Suprapubic skin (tissue), 4 donors: Measurements from ENCODE around the gene XCL1.

Experiments used
- EP300 ChIP-seq: sonication (generic); formaldehyde crosslinking; IDR thresholded peaks from one replicate; pipeline ENCODE4 v1.6.1; 2017; ENCODE audit warnings: antibody characterized with exemption
- POLR2A ChIP-seq, 2 donors: fragments of 450-650 bp; IDR thresholded peaks; one replicate each; pipeline ENCODE4 v1.6.1; 2017; ENCODE audit warnings: antibody characterized with exemption in 2 of 2, mild to moderate bottlenecking in 2 of 2, moderate library complexity in 2 of 2
- POLR2AphosphoS5 ChIP-seq, 3 donors: sonication (generic); formaldehyde crosslinking; IDR thresholded peaks; one replicate each; pipeline ENCODE4 v1.6.1; 2017; ENCODE audit warnings: antibody characterized with exemption in 3 of 3
- TF ChIP-seq, protein P1 (sequence below), 2 donors: fragments of 200-600 bp in 1 of 2; fragments of 450-650 bp in 1 of 2; sonication (generic) in 1 of 2; IDR thresholded peaks; one replicate each; pipeline ENCODE4 v1.5.1; 2016 to 2019; ENCODE audit warnings: antibody characterized with exemption in 2 of 2, mild to moderate bottlenecking in 1 of 2, moderate library complexity in 1 of 2

DNA sequence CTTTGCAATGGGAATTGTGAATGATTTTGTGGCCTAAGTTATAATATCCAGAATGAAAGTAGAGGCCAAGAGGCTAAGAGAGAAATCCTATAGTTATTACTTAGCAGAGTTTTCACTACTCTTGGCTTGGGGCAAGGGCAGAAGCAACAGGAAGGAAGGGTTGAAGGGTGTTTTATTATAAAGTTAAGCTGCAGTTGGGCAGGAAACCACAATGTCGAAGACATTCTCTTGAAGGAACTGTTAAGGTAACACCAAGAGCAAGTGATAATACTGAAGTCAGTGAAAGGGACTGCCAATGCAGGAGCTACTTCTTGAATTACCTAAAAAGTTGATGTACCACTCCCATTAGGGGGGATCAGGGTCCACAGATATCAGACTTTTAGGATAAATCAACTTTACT, 40.9 kb upstream of the XCL1 start:
- TF ChIP-seq, protein P1, sequence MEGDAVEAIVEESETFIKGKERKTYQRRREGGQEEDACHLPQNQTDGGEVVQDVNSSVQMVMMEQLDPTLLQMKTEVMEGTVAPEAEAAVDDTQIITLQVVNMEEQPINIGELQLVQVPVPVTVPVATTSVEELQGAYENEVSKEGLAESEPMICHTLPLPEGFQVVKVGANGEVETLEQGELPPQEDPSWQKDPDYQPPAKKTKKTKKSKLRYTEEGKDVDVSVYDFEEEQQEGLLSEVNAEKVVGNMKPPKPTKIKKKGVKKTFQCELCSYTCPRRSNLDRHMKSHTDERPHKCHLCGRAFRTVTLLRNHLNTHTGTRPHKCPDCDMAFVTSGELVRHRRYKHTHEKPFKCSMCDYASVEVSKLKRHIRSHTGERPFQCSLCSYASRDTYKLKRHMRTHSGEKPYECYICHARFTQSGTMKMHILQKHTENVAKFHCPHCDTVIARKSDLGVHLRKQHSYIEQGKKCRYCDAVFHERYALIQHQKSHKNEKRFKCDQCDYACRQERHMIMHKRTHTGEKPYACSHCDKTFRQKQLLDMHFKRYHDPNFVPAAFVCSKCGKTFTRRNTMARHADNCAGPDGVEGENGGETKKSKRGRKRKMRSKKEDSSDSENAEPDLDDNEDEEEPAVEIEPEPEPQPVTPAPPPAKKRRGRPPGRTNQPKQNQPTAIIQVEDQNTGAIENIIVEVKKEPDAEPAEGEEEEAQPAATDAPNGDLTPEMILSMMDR (IDR thresholded peaks at IDR 0.05): no peak
- TF ChIP-seq POLR2A (IDR thresholded peaks at IDR 0.05): no peak
- no peak for TF ChIP-seq POLR2AphosphoS5 (IDR thresholded peaks at IDR 0.05)
- no peak for TF ChIP-seq EP300
